Eye (tissue), 1 donor: ENCODE results near the gene CTRB2.

Experiments used
- DNase-seq: peaks from one replicate; pipeline ENCODE4 v3.0.0-alpha.2; 2015

The CTRB2 gene

DNA sequence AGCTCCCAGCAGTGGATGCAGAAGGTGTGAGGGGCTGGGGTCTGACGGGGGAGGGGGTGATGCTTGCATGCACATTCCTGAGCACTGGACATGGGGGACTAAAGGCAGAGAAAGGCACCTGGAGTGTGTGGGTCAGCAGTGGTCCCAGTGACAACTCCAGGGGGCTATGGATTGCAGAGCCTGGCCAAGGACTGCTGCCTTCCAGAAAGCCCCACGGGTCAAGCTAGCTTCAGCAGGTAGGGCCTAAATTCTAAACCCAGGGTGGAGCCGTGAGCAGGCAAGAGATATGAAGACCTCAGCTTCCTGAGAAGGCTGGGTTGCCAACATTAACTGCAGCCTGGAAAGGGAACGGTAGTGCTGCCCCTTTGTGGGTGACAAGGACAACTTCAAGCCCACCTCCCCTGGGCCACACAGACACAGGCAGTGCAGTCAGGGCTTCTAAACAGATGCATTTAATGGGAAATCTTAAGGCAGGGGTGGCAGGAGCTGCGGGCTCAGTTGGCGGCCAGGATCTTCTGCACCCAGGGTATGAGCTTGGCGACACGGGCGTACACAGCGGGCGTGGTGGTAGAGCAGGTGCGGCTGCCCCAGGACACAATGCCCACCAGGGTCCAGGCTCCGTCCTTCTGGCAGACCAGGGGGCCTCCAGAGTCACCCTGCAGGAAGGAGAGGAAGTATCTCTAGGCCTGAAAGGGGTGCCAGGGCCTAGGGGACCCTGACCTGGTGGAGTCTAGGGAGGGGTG, 3.1 kb downstream of the CTRB2 start:
- DNase-seq: no peak

DNA sequence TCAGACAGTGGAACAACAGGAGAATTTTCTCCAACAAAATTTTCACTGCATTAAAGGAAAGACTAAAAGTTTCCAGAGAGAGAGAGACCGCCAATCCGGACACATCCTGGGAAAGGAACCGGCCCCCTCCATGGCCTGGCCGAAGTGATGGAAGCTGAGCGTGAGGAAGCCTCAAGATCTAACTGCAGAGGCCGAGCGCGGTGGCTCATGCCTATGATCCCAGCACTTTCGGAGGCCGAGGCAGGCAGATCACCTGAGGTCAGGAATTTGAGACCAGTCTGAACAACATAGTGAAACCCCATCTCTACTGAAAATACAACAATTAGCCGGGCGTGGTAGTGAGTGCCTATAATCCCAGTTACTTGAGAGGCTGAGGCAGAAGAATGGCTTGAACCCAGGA, 3.9 kb downstream of the CTRB2 start:
- DNase-seq: no peak

DNA sequence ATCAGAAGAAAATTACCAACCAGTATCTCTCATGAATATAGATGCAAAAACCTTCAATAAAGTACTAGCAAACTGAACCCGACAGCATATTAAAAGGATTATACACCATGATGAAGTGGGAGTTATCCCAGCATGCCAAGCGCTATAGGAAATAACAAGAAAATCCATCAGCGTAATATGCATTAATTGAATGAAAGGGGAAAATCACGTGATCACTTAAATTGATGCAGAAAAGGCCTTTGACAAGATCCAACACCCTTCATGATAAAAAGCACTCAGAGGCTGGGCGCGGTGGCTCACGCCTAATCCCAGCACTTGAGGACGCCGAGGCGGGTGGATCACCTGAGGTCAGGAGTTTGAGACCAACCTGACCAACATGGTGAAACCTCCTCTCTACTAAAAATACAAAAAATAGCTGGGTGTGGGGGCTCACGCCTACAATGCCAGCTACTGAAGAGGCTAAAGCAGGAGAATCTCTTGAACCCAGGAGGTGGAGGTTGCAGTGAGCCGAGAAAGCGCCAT, 4.8 kb downstream of the CTRB2 start:
- DNase-seq: no peak

DNA sequence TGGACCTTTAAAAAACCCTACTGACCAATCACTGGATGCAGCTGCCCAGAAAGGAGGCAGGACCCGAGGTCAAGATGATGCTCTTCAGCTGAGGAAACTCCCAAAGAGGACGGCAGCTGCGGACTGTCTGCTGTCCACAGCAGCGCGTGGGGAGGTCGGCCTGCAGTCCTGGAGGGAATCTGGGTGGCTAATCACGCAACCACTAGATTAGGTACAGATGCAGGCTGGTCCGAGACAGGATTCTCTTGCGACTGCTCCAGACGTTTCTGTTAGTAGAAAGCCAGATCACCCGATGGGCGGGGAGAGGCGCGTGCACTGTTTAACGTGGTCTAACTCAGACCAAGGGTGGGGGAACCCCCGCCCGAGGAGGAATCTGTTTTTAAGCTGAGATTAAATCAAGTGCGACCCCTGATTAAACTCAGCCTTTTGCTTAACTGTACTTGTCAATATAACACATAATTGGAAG, 8.8 kb downstream of the CTRB2 start:
- no peak for DNase-seq

DNA sequence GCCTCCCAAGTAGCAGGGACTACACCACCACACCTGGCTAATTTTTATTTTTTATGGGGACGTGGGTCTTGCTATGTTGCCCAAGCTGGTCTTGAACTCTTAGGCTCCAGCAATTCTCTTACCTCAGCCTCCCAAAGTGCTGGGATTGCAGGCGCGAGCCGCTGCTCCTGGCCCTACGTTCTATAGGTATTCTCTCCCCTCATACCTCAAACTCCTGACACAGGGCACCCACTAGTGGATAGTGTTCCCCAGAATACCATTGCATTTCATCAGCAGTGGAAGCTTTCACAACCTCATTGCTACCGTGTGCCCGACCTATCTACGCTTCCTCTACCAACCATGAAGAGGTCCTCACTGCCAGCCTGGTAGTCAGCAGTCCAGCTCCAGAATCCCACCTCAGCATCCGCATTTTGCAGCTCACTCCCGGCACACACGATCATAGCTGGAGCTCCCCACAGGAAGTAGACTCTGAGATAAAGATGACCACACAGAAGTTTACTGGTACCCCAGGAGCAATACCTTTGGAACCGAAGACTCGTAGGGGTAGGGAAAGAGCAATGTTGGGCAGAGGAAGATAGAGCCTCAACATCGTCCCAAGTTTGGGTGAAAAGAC, 9.3 kb downstream of the CTRB2 start:
- no peak for DNase-seq

DNA sequence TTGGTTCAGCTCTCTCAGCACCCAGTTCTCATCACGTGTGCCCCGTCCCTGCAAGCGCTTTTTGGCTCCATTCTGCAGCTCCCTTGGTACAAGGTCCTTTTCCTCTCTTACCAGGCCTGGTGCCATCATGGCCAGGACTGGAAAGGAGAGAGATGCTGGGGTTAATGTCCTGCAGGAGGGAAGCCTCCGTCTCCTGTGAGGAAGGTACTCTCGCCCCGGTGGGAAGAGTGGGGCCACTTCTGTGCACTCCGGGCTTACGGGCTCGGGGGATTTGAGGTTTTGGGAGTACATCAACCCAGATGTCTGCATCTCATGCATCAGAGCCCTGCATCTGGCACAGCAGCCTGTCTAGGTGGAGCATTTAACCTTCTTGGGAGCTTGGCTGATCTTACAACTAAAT, 10.1 kb downstream of the CTRB2 start:
- no peak for DNase-seq

DNA sequence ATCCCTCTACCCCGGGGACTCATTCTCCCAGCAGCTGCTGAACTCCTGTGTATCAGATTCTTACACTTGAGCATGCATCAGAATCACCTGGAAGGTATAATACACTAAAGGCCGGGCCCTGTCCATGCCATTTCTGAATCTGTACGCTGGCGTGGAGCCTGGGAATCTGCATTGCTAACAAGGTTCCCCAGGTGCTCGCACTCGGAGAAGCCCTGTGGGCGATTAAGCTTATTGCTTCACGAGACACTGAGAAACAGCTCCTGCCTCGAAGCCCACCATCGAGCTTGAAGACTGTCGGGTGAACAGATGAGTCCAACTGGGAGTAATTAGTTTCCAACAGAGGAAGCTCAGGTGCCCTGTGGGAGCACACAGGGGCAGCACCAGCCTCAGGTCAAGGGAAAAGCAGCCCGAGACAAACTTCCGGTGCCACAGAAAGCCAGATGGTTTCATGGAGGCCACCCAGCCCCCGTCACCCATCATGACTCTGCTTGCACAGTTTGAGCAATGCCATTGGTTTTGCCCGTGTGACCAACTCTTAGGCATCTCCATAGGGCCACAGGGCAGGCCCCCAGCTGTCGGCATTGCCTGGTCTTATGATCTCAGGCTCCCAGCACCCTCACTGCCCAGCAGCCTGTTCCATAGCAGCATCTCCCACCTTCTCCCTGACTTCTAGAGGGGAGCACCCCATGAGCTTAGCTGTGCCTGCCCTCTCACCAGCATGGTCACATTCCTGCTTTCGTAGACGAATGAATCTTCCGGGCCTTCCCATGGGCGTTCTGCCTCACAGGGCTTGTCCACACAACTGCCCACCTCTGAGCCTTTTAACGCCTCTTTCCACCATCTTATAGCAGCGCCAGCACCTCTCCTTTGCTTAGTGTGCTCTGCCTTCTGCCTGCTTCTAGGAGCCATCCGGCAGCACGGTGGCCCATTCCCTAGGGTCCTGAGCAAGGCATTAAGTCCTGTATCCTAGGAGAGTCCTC, 10.9 kb downstream of the CTRB2 start:
- DNase-seq: no peak

DNA sequence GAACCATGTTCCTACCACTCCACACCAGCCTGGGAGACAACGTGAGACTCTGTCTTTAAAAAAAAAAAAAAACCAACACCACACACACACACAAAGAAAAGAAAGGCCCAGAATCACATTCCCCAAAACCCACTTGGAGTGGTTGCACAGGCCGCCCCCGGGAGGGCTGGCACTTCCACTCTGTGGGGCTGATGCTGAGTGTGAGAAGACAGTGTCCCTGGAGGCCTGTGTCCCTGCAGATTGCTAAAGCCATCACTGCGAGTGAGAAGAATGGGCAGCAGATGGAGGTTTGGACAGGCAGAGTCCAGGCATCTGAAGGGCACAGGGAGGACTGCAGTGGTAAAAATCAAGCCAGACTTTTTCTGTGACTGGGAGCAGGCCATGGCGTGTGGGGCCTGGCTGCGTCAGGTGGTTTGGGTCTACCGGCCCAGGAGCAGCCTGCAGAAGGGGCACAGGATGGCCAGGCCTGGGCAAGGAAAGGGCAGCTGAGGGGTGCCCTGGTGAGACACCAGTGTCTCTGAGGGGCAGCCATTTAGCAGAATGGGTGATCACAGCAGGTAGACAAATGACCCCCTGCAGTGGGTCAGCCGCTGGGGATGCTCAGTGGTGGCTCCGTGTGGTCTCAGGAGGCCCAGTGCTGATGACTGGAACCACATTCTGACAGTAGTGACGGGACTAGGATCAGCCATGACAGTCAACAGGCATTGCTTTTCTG, 13.1 kb downstream of the CTRB2 start:
- DNase-seq: no peak

DNA sequence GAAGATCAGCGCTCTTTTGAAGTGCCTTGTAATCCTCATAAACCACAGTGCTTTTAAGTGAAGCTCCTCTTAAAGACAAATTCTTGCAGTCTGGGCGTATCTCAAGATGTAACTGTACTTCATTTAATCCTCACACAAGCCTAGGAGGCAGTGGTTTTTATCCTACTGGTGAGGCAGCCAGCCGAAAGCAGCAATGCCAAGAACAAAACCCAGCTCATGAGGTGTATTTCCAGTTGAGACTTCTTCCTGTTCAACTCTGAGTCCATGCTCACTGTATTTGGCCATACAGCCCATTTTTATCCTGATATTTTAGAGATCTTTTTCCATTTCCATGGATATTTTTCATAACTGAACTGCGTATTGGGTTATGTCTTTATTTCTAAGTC, 13.7 kb downstream of the CTRB2 start:
- DNase-seq: no peak

DNA sequence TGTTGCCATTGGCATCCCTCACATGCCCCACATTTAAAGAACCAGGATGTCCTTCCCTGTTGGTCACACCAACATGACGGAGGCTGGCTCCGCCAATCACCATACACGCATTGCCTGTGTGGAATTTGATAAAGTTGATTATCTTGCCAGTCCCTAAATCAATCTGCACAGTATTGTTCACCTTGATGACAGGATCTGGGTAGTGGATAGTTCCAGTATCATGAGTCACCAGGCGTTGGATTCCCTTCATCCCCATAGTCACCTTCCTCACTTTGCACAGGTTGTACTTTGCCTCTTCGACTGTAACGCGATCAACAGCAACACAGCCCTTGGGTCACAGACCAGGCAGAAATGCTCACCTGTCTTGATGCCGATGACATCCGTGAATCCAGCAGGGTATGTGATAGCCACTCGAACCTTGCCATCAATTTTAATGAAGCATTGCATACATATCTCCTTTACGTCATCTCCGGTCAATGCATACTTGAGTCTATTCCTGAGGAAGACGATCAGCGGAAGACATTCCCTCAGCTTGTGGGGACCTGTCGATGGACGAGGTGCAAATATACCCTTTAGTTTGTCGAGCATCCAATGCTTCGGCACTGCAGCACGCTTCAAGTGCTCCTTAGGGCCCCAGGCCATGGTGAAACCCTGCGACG, 14.2 kb downstream of the CTRB2 start:
- DNase-seq: no peak

DNA sequence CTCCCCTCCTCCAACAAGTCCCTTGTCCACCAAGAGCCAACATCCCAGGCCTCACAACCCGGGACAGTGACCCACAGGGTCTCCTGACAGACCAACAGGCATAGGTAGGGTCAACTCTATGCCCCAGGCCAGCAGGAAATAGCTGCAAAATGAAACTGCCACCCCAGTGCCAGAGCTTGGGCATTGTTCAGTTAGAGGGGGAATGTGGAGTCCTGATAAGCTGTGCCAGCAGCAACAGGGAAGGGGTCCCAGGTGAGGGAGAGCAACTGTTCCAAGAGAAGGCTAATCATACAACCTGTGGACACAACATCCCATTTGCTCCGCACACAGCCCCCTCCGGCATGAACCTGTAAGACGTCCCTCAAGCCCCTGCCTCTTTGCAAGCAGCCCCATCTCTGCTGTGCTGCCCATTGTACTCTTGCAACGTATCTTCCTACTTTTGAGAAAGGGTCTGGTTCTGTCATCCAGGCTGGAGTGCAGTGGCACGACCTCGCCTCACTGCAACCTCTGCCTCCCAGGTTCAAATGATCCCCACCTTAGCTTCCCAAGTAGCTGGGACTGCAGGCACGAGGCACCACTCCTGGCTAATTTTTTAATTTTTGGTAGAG, 17.2 kb downstream of the CTRB2 start:
- DNase-seq: no peak

DNA sequence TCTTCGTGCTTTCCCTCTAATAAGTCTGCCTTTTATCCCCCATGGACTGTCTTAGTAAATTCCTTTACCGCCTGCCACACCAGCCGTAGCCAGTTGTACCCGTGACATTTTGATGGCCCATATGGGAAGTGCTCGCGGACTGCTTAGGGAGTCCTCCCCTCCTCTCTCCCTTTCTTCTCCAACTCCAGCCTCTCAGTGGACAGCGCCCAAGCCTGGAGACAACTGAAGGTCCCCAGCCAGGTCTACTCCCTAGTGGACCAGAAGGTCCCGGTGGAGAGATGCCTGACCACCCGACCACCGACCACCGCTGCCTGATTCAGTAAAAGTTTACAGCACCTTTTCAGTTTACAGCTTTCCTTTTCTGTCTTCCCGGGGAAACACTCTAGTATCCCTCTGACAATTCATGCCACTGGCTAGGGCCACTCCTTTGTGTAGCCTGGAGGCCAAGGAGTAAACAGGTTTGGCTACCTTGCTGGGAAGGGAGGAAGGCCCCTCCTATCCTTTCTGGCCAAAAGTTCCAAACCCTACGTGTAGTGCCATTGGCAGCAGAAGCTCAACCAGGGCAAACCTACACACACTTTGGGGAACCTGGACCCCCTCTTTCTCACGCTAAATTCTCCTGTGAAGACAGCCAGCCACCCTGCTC, 18.0 kb downstream of the CTRB2 start:
- no peak for DNase-seq

DNA sequence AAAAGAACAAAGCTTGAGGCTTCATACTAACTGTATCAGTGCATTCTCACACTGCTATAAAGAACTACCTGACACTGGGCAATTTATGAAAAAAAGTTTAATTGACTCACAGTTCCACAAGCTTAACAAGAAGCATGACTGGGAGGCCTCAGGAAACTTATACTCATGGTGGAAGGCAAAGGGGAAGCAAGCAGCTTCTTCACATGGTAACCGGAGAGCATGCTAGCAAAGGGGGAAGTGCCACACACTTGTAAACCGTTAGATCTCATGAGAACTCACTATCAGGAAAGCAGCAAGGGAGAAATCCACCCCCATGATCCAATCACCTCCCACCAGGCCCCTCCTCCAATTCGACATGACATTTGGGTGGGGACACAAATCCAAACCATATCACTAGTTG, 25.3 kb downstream of the CTRB2 start:
- DNase-seq: no peak

DNA sequence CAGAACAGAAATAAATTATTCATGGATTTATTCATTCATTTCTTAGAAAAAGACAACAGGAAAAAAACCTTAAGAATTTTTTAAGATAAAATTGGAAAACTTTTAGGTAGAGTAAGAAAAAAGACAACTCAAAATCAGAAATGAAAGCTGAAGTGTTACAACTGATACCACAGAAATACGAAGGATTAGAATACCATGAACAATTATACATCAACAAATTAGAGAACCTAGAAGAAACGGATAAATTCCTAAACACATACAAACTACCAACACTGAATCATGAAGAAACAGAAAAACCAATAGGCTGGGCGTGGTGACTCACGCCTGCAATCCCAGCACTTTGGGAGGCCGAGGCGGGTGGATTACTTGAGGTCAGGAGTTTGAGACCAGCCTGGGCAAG, 27.8 kb downstream of the CTRB2 start:
- DNase-seq: no peak

DNA sequence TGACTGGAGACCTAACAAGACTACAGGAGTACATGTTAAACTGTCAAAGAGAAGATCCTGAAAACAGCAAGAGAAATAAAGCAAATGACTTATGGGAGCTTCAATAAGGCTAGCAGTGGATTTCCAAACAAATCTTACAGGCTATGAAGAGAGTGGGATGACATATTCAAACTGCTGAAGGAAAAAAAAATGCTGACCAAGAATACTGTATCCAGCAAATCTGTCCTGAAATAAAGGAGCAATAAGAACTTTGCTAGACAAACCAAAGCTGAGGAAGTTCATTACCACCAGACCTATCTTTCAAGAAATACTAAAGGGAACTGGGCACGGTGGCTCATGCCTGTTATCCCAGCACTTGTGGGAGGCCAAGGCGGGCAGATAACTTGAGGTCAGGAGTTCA, 30.0 kb downstream of the CTRB2 start:
- DNase-seq: no peak

DNA sequence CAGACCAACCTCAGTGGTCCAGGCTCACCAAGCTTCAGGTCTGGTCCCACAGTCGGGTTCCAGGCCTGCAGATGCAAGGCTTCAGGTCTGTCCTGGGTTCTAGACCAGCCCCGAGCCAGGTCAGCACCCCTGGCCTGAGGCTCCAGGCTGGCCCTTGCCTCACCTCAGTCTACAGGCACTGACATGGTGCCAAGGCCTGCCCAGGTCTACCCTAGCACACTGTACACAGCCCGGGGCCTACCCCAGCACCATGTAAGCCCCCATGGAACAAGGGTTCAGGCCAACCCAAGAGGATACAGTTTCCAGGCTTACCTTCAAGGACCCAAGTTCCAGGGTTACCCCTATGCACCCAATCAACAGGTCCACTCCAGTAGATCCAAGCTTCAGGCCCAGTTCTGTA, 31.9 kb downstream of the CTRB2 start:
- no peak for DNase-seq

DNA sequence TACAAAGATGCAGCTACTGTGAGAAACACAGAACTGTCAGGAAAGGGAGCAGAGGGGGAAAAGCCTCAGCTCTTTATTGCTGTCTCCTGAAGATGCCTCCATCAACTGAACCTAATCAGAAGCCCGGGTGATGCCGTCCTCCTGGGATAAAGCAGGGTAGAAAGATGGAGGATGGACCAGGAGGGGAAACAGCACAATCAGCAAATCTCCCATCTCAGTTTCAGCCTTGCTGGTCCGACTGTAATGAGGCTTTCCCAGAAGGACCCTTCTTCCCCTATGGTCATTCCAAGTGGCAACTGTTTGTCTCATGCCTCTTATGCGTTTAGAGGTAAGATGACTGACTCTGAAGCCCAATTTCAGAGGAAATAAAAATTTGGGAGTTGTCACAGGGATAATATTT, 34.4 kb downstream of the CTRB2 start:
- no peak for DNase-seq

DNA sequence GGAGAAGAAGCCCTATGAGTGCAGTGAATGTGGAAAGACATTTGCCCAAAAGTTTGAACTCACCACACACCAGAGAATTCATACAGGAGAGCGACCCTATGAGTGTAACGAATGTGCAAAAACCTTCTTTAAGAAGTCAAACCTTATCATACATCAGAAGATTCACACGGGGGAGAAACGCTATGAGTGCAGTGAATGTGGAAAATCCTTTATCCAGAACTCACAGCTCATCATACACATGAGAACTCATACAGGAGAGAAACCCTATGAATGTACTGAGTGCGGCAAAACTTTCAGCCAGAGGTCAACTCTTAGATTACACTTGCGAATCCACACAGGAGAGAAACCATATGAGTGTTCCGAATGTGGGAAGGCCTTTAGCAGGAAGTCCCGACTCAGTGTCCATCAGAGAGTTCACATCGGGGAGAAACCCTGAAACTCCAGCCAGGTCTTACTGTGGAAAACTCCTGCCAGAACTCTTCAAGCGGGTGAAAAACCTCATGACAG, 37.0 kb downstream of the CTRB2 start:
- no peak for DNase-seq

DNA sequence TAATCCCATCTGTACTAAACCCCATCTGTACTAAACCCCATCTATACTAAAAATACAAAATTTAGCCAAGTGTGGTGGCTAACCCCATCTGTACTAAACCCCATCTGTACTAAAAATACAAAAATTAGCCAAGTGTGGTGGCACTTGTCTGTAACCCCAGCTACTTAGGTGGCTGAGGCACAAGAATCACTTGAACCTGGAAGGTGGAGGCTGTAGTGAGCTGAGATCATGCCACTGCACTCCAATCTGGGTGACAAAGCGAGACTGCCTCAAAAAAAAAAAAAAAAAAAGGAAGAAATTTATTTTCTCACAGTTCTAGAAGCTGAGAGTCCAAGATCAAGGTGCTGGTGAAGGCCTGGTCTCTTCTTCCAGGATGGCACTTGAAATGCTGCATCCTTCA, 46.6 kb downstream of the CTRB2 start:
- no peak for DNase-seq
